NCI-H2227 (cell line): ENCODE results near the gene LMAN1L.
"Not testable (repeated sequence)": the region's sequence is repeated elsewhere in the genome, so short reads cannot be mapped to it uniquely, and the experiment has no call there.

ENCODE experiments used
- DNase-seq: peaks from one replicate; lab custom pipeline; 2025; ENCODE audit not compliant: unreplicated experiment; lab: John Stamatoyannopoulos, UW

The LMAN1L gene

GRCh38 chr15:74782259-74783071 is 30.2 kb upstream of the LMAN1L start:
- peak; percentile 31 for DNase-seq

- no peak for DNase-seq
Observed at GRCh38 chr15:74783072-74783807, 29.4 kb upstream of the LMAN1L start.

DNA sequence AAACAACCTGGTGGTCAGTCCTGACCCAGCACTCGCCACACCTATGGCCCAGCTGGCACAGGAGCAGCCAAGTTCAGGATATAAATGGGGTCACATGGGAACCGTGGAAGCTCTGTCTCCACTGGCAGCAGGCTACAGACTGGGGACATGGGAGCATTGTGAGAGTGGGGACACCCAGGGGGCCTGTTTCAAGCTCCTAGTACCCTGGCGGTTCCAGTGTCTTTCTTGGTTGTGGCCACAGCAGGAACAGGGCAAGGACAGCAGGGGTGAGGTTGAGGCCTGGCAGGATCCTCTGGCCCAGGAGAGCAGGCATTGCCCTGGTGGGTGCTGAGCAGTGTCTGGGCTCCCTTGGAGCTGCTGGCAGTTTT is 28.8 kb upstream of the LMAN1L start:
- DNase-seq, result no peak

DNA sequence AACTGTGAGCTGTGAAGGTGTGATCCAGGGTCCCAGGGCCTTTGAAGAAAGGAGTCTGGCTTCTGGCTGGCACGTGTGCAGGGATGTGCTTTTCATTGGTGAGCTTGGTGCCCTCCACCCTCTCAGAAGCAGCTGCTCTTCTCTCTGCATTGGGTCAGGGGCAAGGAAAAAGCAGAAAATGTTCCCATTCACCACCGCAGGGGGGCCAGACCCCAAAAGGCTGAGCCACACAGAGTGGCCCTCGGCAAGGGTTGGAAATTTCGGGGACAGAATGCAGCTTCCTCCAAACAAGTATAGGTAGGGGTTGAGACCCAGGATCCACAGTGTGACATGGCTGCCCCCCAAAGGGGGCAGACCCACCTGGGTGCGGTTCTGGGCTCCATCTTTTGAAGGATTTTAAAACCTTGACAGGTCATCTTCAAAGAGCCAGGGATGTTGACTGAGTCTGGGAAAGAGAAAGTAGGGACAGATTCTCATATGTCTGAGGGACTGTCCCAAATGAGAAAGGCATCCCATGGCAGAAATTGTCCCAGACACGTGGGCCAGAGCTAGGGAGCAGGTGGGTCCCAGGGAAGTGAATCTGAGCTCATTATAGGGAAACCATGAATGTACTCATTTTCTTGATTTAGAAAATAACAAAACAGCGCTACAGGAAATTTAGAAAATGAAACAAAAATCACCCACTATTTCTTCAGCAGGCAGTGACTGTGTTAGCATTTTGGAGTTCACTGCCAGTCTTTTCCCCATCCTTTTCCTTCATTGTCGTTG is 28.0 kb upstream of the LMAN1L start:
- DNase-seq, result no peak

- DNase-seq, result no peak
Observed at GRCh38 chr15:74785194-74786032, 27.2 kb upstream of the LMAN1L start.

GRCh38 chr15:74786081-74786480 is 26.6 kb upstream of the LMAN1L start:
- DNase-seq, result not testable (repeated sequence)

GRCh38 chr15:74786551-74787165 is 26.0 kb upstream of the LMAN1L start:
- no peak for DNase-seq

DNA sequence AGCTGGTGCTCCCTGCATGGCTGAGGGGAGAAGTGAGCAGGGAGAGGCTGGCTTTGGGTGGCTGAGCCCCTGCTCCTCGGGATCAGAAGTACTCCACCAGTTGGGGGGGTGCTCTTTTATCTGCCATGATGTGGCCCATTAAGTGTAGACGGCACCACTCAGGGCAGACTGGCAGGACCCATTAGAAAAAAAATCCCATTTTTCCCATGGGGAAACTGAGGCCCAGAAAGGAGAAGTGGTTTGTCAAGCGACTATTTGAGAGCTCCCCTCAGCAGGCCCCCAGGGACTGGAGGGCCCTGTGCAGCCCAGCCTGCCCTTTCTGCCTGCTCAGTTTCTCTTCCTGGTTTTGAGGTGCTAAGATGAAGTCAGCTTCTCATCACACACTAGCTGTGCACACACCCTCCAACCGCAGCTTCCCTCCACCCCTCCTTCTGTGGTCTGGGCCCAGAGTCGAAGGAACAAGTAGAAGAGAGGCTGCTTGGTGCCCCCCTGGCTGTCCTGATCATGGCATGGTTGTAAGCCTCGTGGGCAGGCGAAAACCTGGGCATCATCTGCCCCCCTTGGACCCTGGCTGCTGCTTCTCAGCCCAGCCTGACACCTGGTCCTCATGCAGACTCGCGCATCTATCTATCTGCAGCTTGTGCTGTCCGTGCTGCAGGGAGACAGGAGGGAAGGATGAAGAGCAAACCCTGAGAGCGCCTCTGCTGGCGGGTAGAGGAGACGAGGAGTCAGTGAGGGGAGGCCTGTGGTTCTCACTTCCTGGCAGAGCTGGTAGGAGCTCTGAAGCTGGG is 25.2 kb upstream of the LMAN1L start:
- peak; percentile 12 for DNase-seq

DNA sequence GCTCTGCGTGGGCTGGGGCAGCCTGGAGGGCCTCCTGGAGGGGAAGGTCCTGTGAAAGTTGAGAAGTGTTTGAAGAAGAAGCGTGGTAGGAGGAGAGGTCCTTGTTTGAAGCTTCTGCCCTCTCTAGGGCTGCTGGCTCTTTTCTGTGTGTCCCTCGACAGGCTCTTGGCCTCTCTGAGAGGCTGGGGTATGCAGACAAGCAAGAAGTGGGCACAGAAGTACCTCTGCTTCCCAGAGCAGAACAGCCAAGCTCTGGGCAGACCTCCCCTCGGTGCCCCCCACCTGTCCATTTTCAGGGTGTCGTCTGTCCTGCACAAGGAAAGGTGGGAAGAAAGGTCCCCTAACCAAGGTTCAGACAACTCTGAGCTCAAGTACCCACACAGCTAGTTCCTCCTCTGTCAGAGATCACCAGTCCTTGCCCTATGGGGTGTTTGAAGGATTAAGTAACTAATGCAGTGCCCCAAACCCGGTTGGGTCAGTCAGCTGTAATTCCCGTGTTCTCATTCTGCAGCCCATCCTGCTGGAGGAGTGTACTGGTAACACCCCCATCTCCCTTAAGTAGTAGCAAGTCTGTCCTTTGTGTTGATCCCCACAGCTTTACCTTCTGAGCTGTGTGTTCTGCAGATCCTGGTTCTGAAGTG is 24.5 kb upstream of the LMAN1L start:
- DNase-seq, result no peak

- DNase-seq, result no peak
Observed at GRCh38 chr15:74788683-74789151, 23.9 kb upstream of the LMAN1L start.

DNA sequence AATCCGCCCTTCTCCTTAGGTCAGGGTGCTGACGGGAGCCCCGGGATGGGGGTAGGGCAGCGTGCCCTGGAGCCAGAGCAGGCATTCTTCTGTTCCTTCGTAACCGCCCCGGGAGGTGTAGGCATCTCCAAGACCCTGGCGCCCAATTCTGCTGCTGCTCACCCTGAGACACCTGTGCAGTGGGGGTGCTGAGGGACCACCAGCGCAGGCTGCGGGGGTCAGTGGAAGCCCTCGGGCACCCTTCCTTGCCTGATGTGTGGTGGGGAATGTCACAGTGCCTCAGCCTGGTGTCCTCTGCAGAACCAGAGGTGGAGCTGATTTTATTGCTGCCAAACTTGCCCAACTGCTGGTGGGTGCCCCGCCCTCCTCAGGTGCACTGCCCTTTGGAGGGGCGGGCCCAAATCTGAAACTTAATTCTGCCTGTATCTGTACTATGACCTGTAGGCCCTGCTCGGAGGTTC is 23.4 kb upstream of the LMAN1L start:
- no peak for DNase-seq

- DNase-seq, result no peak
Observed at GRCh38 chr15:74789741-74790079, 22.9 kb upstream of the LMAN1L start.

DNA sequence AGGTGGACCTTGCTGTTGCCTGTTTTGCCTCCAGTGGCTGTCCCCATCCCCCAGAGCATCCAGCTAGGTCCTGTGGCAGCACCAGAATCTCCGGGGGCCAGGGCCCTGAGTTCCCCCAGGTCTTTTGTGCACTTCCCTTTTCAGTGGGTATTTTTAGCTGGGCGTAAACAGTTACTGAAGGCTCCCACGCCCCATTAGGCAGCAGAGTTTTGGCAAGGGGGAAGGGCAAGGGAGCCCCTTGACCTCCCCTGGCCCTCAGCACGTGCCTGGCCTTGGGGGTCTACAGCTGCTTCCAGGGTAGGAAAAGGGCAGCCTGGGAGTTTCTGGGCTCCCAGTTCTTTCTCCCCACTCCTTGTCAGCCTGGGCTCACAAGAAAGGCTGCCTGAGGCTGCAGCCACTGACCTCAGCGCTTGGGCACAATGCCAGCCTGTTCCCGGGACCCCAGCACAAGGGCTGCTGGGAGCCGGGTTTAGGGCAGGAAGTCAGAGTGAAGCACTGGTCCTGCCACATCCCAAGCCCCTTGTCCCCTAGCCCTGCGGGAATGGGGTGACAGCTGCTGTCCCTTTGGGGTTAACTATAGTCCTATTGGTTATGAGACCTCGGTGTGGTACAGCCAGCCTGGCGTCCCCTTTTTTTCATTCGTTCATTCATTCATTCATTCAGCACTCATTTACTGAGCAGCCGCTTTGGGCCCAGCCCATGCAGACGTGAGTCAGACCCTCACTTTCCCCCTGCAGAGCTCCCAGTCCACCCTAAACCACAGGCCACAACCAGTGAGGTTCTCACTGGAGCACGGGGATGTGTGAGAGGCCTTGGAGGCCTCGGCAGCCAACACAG is 22.3 kb upstream of the LMAN1L start:
- no peak for DNase-seq

GRCh38 chr15:74791007-74791406 is 21.6 kb upstream of the LMAN1L start:
- no peak for DNase-seq

- no peak for DNase-seq
Observed at GRCh38 chr15:74791667-74792066, 21.0 kb upstream of the LMAN1L start.

DNA sequence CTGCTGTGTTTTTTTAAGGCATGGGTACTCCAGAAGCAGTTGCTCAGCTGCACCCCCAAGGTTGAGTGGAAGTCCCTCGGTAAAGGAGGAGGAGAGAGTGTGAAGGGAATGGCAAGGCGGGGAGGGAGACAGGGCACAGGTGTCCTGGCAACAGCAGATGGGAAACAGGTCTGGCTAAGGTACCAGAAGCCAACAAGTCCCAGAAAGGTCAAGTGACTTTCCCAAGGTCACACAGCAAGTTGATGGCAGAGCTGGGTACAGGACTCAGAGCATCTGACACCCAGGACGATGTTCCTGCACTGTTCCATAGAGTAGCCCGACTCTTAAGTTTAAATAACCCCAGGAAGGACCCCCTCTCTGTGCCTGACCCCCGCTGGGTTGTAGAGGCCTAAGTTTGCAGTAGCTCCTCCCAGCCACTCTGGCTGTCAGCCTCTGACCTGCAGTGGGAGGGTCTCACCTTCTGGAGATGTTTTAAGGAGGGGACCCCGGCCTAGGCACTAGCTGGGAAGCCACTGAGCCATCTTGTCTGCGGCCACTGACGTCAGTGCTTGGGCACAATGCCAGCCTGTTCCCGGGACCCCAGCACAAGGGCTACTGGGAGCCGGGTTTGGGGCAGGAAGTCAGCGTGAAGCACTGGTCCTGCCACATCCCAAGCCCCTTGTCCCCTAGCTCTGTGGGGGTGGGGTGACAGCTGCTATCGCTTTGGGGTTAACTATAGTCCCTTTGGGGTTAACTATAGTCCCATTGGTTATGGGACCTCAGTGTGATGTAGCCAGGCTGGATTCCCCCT is 20.2 kb upstream of the LMAN1L start:
- no peak for DNase-seq
